Skin of body (tissue), 2 donors: ENCODE data around the gene ERLIN1. TPM values are rescaled to one million over a fixed set of nuclear protein-coding genes. Genes with fewer than 3 reads are reported as not detected.
"Not testable (repeated sequence)": the region's sequence is repeated elsewhere in the genome, so short reads cannot be mapped to it uniquely, and the experiment has no call there.

Source experiments
- DNase-seq: peaks from one replicate; lab custom pipeline; 2025; lab: John Stamatoyannopoulos, UW
- total RNA-seq: library from RNA; depleted of rRNA; stranded (reverse); fragments of >200 nt; gene quantifications from one replicate; pipeline ENCODE4 v1.2.3, GENCODE V29; 2014

ERLIN1 gene
- total RNA-seq, 1 donor from 2014 or later = 33.8 TPM

DNA sequence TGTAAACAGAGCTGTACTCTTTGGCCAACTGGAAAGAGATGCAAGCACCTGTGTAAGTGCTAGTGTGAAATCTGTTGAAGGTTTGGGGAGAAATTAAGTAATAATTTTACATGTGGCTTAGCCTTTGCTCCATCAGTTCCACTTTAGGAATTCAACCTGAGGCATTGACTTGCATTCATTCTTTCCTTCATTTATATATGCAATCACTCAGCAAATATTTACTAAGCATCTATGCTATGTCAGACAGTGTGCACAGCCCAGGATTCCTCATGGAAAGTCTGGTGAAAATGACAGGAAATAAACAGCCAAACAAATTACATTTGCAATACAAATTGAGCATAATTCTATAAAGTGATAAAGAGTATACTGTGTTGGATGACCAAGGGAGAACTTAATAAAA, 50.3 kb downstream of the ERLIN1 start:
- DNase-seq = no peak

DNA sequence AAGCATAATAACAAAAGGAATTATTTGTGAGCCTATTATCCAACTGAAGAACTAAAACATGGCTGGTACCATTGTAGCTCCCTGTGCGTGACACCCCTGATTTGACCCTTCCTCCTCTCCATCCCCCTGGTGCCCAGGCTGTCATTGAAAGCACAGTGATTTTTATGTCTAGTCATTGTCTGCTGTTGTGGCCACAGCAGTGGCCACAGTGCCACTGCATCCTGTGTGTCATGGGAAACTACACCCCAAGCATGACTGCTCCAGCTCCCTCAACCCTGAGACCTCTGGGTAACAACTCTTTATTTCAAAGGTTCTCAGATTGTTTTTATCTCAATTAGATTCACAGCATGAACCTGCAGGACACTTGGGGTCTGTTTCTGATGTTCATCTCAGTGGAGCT, 52.0 kb downstream of the ERLIN1 start:
- DNase-seq = no peak

DNA sequence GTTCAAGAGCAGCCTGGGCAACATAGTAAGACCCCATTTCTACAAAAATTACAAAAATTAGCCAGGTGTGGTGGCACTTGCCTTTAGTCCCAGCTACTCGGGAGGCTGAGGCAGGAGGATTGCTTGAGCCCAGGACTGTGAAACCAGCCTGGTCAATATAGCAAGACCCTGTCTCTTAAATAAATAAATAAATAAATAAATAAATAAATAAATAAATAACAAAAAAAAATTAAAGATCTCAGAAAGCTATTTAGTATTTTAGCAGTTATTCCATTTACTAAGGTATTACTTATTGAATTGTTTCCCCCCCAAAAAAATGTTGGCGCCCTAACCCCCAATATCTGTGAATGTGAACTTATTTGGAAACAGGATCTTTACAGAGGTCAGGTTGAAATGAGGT, 53.4 kb downstream of the ERLIN1 start:
- no peak for DNase-seq

DNA sequence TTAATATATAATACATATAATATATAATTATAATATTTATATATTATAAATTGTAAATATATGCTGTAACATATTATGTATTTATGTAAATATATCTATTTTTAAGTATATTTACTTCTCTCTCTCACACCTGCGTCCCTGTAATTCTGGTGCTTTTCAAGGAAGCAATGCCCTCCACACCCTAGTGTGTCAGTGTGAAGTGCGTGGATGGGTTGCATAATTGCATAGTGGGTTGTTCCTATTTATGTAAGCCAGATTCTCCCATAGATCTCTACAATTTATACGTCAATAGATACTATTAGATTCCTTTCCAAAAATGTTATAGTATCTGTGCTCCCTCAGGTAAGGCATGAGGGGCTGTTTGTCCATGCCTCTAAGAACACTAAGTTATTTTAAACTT, 54.3 kb downstream of the ERLIN1 start:
- DNase-seq = no peak

DNA sequence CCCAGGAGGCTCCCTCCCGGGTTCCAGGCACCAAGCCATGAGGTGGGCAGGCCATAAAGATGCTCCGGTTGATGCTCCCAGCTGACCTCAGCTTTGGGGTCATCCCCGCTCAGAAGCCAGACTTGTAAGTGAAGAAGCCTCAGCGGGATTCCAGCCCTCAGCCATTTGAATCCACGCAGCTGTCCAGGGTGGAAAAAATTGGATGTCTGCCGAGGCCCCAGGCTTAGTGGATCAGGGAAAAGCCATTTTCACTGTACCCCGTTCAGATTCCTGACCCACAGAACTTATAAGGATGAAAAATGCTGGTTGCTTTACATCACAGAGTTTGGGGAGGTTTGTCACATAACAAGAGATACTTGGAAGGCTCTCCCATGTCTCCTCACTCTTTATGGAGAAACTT, 55.0 kb downstream of the ERLIN1 start:
- no peak for DNase-seq

DNA sequence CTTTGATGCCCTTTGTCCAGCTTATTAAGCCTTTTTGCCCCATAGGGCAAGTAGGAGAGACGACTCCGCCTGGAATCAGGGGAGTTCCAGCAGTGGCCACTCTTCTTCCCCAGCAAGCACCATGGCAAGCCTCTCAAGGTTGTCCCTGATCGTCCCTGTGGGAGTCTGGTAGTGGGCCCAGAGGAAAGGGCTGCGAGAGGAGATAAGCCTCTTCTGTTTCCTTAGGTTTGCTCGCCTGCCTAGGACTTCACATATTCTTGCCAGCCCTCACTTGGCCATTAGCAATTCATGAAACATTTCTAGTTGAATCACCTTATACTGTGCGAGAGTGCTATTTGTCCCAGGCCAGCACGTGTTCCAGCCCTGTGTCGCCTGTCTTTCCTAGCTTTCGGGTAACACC, 56.4 kb downstream of the ERLIN1 start:
- DNase-seq = no peak

DNA sequence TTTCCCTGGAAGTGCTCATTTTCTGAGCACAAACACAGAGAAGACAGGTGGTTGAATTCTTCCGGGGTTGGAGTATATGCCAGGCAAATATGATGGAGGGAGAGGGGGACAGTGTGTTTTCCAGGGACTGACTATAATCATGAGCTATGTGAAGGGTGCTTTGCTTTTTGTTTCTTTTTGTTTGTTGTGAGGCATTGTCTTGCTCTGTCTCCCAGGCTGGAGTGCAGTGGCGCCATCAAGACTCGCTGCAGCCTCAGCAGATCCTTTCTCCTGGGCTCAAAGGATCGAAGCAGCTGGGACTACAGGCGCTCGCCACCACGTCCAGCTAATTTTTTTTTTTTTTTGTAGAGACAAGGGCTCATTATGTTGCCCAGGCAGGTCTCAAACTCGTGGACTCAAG, 56.9 kb downstream of the ERLIN1 start:
- no peak for DNase-seq

DNA sequence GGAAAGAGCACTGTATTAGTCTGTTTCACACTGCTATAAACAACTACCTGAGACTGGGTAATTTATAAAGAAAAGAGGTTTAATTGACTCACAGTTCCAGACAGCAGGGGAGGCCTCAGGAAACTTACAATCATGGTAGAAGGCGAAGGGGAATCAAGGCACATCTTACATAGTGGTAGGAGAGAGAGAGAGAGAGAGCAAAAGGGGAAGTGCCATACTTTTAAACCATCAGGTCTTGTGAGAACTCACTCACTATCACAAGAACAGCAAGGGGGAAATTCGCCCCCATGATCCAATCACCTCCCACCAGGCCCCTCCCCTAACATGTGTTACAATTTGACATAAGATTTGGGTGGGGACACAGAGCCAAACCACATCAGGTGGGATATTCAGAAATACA, 60.5 kb downstream of the ERLIN1 start:
- DNase-seq = not testable (repeated sequence)

DNA sequence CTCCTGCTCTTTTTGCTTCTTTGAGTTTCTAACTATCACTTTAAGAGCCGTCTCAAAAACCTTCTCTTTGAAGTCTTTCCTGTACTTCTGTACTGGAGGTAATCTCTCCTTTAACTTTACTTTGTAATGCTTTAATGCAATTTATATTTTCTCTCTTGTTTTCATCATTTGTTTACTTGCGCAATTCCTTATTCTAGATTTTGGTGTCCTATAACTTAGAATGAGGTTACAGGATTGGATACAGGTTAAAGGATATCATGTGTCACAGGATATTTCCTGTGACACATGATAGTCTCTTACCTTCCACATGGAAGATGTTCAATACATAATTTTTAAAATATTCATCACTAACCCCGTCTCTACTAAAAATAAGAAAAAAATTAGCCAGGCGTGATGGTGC, 61.7 kb downstream of the ERLIN1 start:
- DNase-seq = no peak

DNA sequence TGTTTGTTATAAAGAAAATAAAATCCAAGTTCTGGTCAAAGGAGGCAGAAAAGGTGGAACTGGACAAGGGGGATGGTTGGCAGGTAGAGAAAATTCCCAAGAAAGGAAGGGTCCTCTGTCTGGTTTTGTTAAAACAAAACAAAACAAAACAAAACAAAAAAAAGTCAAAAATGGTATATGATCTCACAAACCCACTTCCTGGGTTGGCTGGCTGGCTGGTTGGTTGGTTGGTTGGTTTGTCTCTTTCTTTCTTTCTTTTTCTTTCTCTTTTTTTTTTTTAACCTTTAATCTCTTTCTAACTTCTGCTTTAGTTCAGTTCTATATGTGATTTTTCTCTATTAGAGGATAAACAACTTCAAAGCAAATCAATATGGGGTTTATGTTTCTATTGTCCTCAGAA, 63.0 kb downstream of the ERLIN1 start:
- DNase-seq = no peak

DNA sequence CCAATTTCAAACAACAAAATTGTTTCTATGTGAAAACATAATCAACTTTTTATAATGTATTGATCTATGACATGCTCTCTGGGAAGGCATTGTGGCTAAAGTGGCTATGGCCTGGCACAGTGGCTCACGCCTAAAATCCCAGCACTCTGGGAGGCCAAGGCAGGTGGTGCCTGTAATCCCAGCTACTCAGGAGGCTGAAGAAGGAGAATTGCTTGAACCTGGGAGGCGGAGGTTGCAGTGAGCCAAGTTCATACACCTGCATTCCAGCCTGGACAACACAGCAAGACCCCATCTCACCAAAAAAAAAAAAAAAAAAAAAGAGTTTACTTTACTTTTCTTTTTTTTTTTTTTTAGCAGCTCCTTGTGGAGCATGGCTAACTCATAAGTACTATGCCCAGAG, 65.3 kb downstream of the ERLIN1 start:
- no peak for DNase-seq

DNA sequence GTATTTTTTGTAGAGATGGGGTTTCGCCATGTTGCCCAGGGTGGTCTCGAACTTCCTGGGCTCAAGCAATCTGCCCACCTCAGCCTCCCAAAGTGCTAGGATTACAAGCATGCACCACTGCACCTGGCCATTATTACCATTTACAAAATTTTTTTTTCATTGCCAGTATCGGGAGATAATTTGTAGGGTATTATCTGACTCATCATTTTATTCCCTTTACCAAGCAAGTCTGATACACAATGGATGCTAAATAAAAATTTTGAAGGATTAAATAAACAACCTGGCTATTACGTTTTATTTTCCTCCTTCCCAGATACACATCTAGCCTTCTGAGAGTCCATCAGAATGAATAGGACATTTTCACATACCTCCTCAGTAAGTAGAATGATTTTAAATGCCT, 66.1 kb downstream of the ERLIN1 start:
- DNase-seq = no peak

DNA sequence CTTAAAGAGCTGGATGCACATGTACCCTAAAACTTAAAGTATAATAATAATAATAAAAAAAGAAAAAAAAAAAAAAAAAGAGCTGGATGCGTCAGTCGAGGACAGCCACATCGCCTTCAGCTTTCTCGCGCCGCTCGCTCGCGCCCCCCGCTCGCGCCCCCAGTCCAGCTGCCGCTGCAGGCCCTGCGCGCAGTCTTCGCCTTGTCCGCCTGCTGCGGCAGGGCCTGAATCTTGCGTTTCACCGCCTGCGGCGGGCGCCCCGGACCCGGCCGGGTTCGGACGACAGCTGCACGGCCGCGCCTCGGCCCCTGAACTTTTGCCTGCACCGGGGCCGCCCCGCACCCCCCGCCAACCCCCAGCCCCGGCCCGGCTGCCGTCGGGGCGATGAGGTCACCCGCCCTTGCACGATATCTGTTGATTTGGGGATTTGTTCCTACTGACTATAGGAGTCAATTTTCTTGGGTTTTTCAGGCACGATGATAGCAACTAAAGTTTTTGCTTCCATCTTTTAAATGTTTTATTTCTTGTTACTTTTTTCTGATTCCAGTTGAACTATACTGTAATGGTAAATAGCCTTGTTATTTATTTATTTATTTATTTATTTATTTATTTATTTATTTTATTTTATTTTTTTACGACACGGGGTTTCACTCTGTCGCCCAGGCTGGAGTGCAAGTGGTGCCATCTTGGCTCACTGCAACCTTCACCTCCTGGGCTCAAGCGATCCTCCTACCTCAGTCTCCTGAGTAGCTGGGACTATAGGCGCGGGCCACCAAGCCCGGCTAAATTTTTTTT, 70.7 kb downstream of the ERLIN1 start:
- no peak for DNase-seq

DNA sequence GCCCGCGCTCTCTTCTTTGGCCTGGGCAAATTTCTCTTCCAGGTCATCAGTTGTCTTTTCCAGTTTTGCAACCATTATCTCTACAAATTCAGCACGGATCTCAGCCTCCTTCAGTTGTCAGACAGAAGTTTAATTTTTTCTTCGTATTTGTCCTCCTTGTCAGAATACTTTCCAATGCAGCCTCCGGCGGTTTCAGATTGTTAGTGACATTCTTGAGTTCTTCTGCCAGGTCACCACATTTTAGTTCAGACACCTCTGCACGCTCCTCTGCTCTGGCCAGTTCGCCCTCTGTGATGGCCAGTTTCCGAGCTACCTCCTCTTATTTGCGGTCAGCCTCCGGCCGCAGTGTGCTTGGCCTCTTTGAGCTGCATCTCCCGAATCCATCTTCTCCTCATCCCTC, 71.4 kb downstream of the ERLIN1 start:
- no peak for DNase-seq

DNA sequence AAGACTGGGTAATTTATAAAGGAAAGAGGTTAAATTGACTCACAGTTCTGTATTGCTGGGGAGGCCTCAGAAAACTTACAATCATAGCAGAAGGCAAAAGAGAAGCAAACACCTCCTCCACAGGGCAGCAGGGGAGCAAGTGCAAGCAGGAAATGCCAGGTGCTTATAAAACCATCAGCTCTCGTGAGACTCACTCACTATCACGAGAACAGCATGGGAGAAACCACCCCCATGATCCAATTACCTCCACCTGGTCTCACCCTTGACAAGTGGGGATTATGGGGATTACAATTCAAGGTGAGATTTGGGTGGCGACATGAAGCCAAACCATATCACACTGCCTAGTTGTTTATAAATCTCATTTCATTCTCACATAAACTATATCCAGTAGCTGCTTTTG, 76.2 kb downstream of the ERLIN1 start:
- DNase-seq = no peak

DNA sequence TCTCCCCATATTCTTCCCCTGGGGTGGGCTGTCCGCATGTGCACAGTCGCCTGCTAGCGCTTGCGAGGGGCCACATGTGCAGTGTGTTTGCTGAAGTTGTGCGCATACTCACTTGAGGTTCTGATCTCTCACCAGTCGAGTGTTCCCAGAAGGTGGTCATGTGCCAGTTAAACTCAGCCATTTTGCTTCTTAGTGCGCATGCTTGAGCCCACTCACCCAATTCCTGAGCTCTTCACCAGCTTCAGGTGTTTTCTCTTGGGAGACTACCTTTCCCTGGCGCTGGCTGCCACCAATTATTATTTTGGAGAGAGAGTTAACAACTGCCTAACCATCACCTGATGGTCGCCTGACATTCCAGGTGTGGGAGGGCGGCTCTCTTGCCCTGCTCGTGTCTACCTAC, 79.0 kb downstream of the ERLIN1 start:
- no peak for DNase-seq

DNA sequence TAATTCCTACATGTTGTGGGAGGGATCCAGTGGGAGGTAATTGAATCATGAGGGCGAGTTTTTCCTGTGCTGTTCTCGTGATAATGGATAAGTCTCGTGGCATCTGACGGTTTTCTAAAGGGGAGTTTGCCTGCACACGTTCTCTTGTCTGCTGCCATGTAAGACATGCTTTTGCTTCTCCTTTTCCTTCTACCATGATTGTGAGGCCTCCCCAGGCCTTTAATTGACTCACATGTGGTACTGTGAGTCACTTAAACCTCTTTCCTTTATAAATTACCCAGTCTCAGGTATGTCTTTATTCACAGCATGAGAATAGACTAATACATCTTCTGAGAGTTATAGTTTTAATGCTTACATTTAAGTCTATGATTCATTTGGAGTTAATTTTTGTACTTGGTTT, 81.5 kb downstream of the ERLIN1 start:
- no peak for DNase-seq

DNA sequence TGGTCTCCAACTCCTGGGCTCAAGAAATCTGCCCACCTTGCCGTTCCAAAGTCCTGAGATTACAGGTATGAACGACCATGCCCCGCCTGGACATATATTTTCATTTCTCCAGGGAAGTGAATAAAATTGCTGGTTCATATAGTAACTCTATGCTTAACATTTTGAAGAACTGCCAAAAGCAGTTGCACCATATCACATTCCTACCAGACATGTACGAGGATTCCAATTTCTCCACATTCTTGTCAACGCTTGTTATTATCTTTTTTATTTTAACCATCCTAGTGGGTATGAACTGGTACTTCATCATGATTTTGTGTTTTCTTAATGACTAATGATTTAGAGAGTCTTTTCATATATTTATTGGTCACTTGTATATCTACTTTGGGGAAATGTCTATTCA, 82.2 kb downstream of the ERLIN1 start:
- no peak for DNase-seq

DNA sequence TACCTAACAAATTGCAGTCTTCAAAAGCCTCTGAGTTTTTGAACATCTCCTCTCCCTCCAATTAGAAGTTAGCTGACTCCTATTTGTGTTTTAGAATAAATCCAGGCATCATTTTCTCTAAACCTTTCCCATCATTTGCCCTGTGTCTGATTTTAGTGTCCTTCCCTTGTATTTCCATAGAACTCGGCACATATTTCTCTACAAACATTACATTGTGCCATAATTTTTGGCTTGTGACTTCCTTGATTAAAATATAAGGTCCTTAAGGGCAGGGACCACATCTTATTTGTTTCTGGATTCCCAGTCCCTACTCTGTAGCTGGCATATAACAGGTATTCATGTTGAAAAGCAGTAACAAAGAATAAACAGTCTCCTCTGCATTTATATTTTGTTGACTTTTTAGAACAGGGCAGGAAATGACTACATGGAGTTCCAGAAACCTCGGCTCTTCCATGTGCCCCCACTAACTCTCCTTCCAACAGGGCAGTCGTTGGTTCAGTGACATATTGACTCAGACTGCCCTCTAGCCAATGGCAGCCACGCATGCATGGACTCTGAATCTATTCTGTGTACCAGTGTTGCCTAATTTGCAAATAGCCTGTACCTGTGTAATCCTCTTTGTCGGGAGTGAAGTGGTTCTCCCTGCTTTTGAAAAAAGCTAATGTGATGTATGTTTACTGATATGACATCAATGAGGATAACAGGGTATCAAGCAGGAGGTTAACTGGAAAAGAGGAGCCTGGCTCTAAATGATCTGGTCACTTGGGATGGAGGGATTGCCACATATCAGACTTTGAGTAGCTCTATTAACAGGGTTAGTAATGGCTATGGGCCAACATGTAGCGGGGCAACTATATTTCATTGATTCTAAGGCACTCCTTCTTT, 84.4 kb downstream of the ERLIN1 start:
- no peak for DNase-seq

DNA sequence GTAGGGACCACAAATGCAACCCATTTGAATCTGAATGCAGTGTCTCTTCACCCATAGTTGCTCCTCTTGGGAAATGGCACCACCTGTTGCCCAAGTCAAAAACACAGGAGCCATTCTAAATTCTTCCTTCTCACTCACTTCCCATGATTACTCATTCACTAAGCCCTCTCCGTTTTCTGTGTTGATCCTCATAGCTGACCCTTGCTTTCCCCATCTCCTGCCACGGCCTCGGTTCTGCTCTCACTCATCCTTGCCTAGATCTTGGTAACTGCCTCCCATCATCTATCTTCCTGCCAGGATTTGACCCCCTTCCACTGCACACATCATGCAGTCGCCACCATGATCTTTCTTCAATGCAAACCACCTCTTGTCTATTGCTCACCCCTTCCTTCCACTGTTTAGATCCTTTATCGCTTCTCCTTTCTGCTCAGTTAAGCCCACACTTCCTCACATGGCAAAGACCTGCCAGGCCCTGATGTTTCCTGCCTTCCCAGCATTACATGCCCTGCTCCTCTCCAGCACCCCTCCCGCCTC, 85.1 kb downstream of the ERLIN1 start:
- DNase-seq = no peak
